Panc1 (cell line): ENCODE data around the gene LRRC23.

Source experiments
- CTCF ChIP-seq: fragments of 450-650 bp; IDR thresholded peaks from 2 replicates; pipeline ENCODE4 v1.5.1; 2017; ENCODE audit warnings: mild to moderate bottlenecking
- POLR2AphosphoS5 ChIP-seq: IDR thresholded peaks from 2 replicates; pipeline ENCODE4 v1.6.1; 2012; ENCODE audit warnings: mild to moderate bottlenecking, low read depth, low read length, moderate library complexity
- SIN3A ChIP-seq: IDR thresholded peaks from 2 replicates; pipeline ENCODE4 v1.6.1; 2012; ENCODE audit warnings: low read depth, mild to moderate bottlenecking, low read length, moderate library complexity, borderline replicate concordance; ENCODE audit not compliant: insufficient read depth
- TCF7L2 ChIP-seq: IDR thresholded peaks from 2 replicates; pipeline ENCODE4 v1.6.1; 2011; ENCODE audit warnings: mild to moderate bottlenecking, low read depth, low read length, inconsistent platforms

GRCh38 chr12:6941782-6942181 lies 37.2 kb downstream of the LRRC23 start:
- TF ChIP-seq CTCF (no peak), POLR2AphosphoS5 (no peak), TCF7L2 (no peak), SIN3A (no peak)
